Vagina (tissue), 2 donors: Measurements from ENCODE around the gene COQ7.

Experiments
- CTCF ChIP-seq, 3 experiments: fragments of 450-650 bp in 2 of 3; fragments of 200-600 bp in 1 of 3; sonication (generic) in 1 of 3; IDR thresholded peaks; one replicate each; pipeline ENCODE4 v1.5.1; 2017 to 2019; ENCODE audit warnings: antibody characterized with exemption in 3 of 3, mild to moderate bottlenecking in 2 of 3, moderate library complexity in 2 of 3
- POLR2A ChIP-seq, 2 donors: fragments of 450-650 bp; IDR thresholded peaks; one replicate each; pipeline ENCODE4 v1.6.1; 2017; ENCODE audit warnings: antibody characterized with exemption in 2 of 2, mild to moderate bottlenecking in 2 of 2, moderate library complexity in 2 of 2
- POLR2AphosphoS5 ChIP-seq, 2 donors: sonication (generic); formaldehyde crosslinking; IDR thresholded peaks; one replicate each; pipeline ENCODE4 v1.9.0; 2017; ENCODE audit warnings: antibody characterized with exemption in 2 of 2, mild to moderate bottlenecking in 2 of 2, low read depth in 1 of 2; ENCODE audit not compliant: insufficient read depth in 1 of 2

- no peak for TF ChIP-seq CTCF (IDR thresholded peaks at IDR 0.05)
- TF ChIP-seq POLR2AphosphoS5 (IDR thresholded peaks at IDR 0.05; ENCODE audit: insufficient read depth in 1 of 2, low read depth in 1 of 2), result no peak
- TF ChIP-seq POLR2A (IDR thresholded peaks at IDR 0.05), result no peak
Observed at GRCh38 chr16:19092653-19093410, 25.4 kb downstream of the COQ7 start.
